ENCODE data around the gene KCNJ2. TPM values are rescaled to one million over a fixed set of nuclear protein-coding genes. Genes with fewer than 3 reads are reported as not detected.

Gene KCNJ2
- total RNA-seq, 1 donor from 2014 or later = 0.47 TPM

DNA sequence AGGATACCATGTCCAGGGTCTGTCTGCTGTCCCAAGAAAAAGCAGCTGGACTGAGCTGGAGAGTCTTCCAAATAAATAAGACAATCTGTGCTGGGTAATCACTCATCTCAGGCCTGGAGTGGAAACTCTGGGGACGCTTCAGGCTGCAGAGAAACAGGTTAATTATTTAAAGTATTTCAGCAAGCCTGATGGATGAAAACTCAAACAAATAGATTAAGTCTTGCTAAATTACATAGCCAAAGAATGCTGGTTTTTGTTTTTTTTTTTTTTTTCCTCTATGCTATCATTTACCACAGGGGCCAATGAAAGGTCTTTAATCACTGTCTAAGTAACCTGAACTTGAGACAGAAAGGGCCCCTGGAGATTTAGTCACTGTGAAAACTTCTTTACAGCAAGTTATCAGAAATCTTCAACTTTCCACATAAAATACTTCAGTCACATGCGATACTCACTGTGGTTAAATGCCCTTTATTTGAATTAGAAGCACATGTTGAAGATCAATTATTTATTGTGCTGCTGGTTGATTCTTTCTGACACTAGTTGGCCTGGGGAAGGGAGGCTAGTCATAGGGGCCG lies 31.0 kb upstream of the KCNJ2 start:
- no peaks in the 10 kb centered on the region for H3K9me3 Mint-ChIP-seq
- no peaks in the 10 kb centered on the region for H3K36me3 Mint-ChIP-seq (ENCODE audit: low read depth)
- DNase-seq (ENCODE audit: low read depth, low spot score) = no peak
- H3K4me3 Mint-ChIP-seq = no peak overlapping the region
- TF ChIP-seq CTCF (conservative IDR thresholded peaks at IDR 0.05) = no peak
- H3K27ac Mint-ChIP-seq (ENCODE audit: unreplicated experiment) = no peak overlapping the region
- no peaks in the 10 kb centered on the region for H3K27me3 Mint-ChIP-seq (ENCODE audit: low read depth)
- H3K4me1 Mint-ChIP-seq = peaks cover 21% of the 10 kb centered on the region

DNA sequence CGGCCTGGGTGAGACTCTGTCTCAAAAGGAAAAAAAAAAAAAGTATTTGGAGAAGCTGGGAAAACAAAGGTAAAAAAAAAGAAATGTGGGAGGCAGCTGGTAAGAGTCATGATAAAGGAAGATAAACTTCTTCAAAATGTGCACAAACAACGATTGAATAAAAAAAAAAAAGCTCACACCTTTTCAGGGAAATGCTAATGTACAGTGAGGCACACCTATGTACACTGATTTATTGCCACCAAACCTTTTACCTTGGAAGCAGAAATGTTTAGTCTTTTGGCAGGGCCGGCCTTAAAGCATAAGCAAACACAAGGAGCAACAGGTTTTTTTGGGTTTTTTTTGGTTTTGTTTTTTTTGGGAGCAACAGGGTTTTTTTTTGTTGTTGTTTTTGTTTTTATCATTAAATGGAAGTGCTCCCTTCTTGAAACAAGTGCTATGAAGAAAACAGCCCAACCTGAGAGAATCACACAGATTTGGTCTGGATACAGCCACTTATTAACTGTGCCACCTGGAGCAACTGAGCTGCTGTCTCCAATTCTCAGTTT lies 29.8 kb upstream of the KCNJ2 start:
- H3K27me3 Mint-ChIP-seq (ENCODE audit: low read depth) = no peaks in the 10 kb centered on the region
- H3K27ac Mint-ChIP-seq (ENCODE audit: unreplicated experiment) = no peak overlapping the region
- no peaks in the 10 kb centered on the region for H3K9me3 Mint-ChIP-seq
- no peak for TF ChIP-seq CTCF (conservative IDR thresholded peaks at IDR 0.05)
- no peaks in the 10 kb centered on the region for H3K36me3 Mint-ChIP-seq (ENCODE audit: low read depth)
- H3K4me1 Mint-ChIP-seq = peaks cover 21% of the 10 kb centered on the region
- no peak overlapping the region for H3K4me3 Mint-ChIP-seq
- DNase-seq (ENCODE audit: low read depth, low spot score) = no peak

GRCh38 chr17:70144260-70144846 lies 25.0 kb upstream of the KCNJ2 start:
- no peak overlapping the region for H3K27ac Mint-ChIP-seq (ENCODE audit: unreplicated experiment)
- no peaks in the 10 kb centered on the region for H3K4me1 Mint-ChIP-seq
- H3K4me3 Mint-ChIP-seq = no peak overlapping the region
- H3K36me3 Mint-ChIP-seq (ENCODE audit: low read depth) = no peaks in the 10 kb centered on the region
- H3K27me3 Mint-ChIP-seq (ENCODE audit: low read depth) = no peaks in the 10 kb centered on the region
- peak; percentile 90 for TF ChIP-seq CTCF (conservative IDR thresholded peaks at IDR 0.05)
- DNase-seq (ENCODE audit: low read depth, low spot score) = no peak
- H3K9me3 Mint-ChIP-seq = no peaks in the 10 kb centered on the region

DNA sequence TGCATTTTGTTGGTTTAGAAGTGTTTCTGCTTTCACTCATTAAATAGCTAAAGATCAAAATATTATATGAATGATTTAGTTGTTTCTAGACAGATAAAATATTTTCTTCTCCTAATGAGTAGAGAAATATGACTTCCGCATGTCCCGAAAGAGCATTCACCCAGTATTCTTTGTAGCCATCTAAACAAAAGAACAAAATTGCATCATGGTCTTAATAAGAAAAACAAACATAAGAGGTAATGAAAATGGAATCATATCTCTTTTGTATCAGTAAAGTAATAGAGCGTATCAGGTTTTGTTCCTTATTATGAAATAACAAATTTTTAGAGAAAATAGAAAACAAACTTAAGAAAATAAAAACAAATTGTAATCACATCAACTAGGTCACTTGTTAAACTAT lies 16.1 kb upstream of the KCNJ2 start:
- Mint-ChIP-seq H3K36me3 (ENCODE audit: low read depth) (no peaks in the 10 kb centered on the region), H3K9me3 (no peaks in the 10 kb centered on the region), H3K27me3 (ENCODE audit: low read depth) (no peaks in the 10 kb centered on the region), H3K27ac (ENCODE audit: unreplicated experiment) (no peak overlapping the region), H3K4me3 (no peak overlapping the region), H3K4me1 (peaks cover 4% of the 10 kb centered on the region)
- DNase-seq (ENCODE audit: low read depth, low spot score) = no peak
- no peak for TF ChIP-seq CTCF (conservative IDR thresholded peaks at IDR 0.05)

DNA sequence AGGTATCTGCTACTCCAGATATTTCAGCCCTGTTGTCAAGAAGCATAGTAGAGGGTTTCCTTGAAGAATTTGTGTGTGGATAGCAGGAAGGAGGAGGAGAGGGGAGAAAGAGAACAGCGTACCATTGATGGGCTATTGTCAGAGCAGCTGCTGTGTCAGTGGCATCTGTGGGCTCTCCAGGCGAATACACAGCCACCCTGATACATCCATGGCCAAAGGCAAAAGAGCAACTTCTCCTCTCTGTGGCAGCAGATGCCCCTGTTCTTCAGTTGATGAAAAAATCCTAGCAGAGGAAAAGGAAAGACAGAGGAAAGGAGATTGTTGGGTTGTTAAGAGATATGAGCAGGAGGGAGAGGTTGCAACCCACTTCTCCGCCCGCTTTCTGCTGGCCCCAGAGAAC lies 12.2 kb upstream of the KCNJ2 start:
- Mint-ChIP-seq H3K9me3 (no peaks in the 10 kb centered on the region), H3K4me1 (peaks cover 4% of the 10 kb centered on the region), H3K27me3 (ENCODE audit: low read depth) (no peaks in the 10 kb centered on the region), H3K36me3 (ENCODE audit: low read depth) (no peaks in the 10 kb centered on the region), H3K27ac (ENCODE audit: unreplicated experiment) (no peak overlapping the region), H3K4me3 (no peak overlapping the region)
- no peak for TF ChIP-seq CTCF (conservative IDR thresholded peaks at IDR 0.05)
- DNase-seq (ENCODE audit: low read depth, low spot score) = no peak

All from neural crest cell (in vitro differentiated cells).